ENCODE measurements around the gene FGFR3. TPM values are rescaled to one million over a fixed set of nuclear protein-coding genes. Genes with fewer than 3 reads are reported as not detected.

Gene FGFR3
- total and polyA plus RNA-seq, 2 of the 8 experiments (the other 6 are each of a cell fraction or from before 2014, with no cell fraction given): 9.0 to 19.5 TPM

GRCh38 chr4:1825326-1825725 lies 32.2 kb downstream of the FGFR3 start:
- no peak overlapping the region for H3K18ac ChIP-seq (ENCODE audit: extremely low read depth, low read length)
- H3K79me1 ChIP-seq (ENCODE audit: low read depth, low read length): no peaks in the 10 kb centered on the region
- no peak overlapping the region for H2BK20ac ChIP-seq (ENCODE audit: low read length)
- no peak overlapping the region for H4K8ac ChIP-seq (ENCODE audit: extremely low read depth, insufficient read depth, low read length)
- no peaks in the 10 kb centered on the region for H3K27me3 ChIP-seq (replicated peaks in 1 of 4; ENCODE audit: control insufficient read depth in 3 of 4, extremely low read depth in 1 of 4, insufficient read depth in 3 of 4, low read length in 3 of 4)
- no peak overlapping the region for H3K14ac ChIP-seq (ENCODE audit: insufficient read length)
- no peaks in the 10 kb centered on the region for H3K79me2 ChIP-seq (ENCODE audit: control insufficient read depth in 1 of 2, insufficient read depth in 2 of 2, low read length in 2 of 2)
- H3K4me2 ChIP-seq (ENCODE audit: insufficient read depth in 1 of 2, low read depth in 2 of 2, low read length in 2 of 2): no peak overlapping the region
- no peak overlapping the region for H2BK5ac ChIP-seq (ENCODE audit: low read depth, low read length)
- no peak overlapping the region for H2BK15ac ChIP-seq (ENCODE audit: low read length)
- no peak overlapping the region for H2AFZ ChIP-seq (ENCODE audit: low read length)
- H3K23me2 ChIP-seq (ENCODE audit: low read depth, low read length): no peaks in the 10 kb centered on the region
- no peak overlapping the region for H3K23ac ChIP-seq (ENCODE audit: insufficient read length)
- no peaks in the 10 kb centered on the region; a peak in 2 of 4 replicates for H3K9me3 ChIP-seq (ENCODE audit: insufficient read depth in 2 of 2, low read depth in 1 of 2, low read length in 1 of 2)
- H3K36me3 ChIP-seq (ENCODE audit: control insufficient read depth in 2 of 4, insufficient read depth in 4 of 4, low read length in 3 of 4): peaks cover 0 to 14% (median 4%) of the 10 kb centered on the region in 4 experiments; a peak in 4 of 8 replicates
- ChIA-PET POLR2A (ENCODE audit: partially characterized antibody) (no interaction called here), CTCF (ENCODE audit: partially characterized antibody) (interaction anchor here (1.1 kb wide), 1 partner anchor 95 kb away, joined by 3 read pairs; no protein-coding TSS in a partner anchor)
- H2AK5ac ChIP-seq (ENCODE audit: low read depth, low read length): no peak overlapping the region
- FAIRE-seq (no peak), DNase-seq (ENCODE audit: low read depth in 1 of 2, low spot score in 2 of 2) (no peak)
- H4K20me1 ChIP-seq (replicated peaks in 1 of 2; ENCODE audit: control insufficient read depth in 1 of 2, insufficient read depth in 2 of 2, low read length in 2 of 2): no peaks in the 10 kb centered on the region
- no peak overlapping the region for H2BK120ac ChIP-seq (replicated peaks; ENCODE audit: low read depth, low read length)
- H3K4me3 ChIP-seq (ENCODE audit: extremely low read depth in 1 of 4, insufficient read depth in 2 of 4, low read depth in 3 of 4, low read length in 4 of 4): no peak overlapping the region
- H3K27ac ChIP-seq (ENCODE audit: low read depth, low read length): no peak overlapping the region
- TF ChIP-seq CBX5 (IDR thresholded peaks at IDR 0.05; ENCODE audit: low read depth, low read length) (no peak), TCF12 (IDR thresholded peaks at IDR 0.05; ENCODE audit: low read depth, low read length) (no peak), SP4 (IDR thresholded peaks at IDR 0.05; ENCODE audit: low read length) (no peak), POU5F1 (IDR thresholded peaks at IDR 0.05; ENCODE audit: low read depth, low read length) (no peak), CTCF (IDR thresholded peaks at IDR 0.05; ENCODE audit: control extremely low read depth in 1 of 3, insufficient read depth in 1 of 3, low read depth in 1 of 3, low read length in 3 of 3) (no peak), ATF2 (IDR thresholded peaks at IDR 0.05; ENCODE audit: low read length) (no peak), NANOG (IDR thresholded peaks at IDR 0.05; ENCODE audit: insufficient read depth, low read depth, low read length, poor library complexity, severe bottlenecking) (no peak)
- H2BK12ac ChIP-seq (ENCODE audit: low read depth, low read length): no peak overlapping the region
- no peak overlapping the region for H3K4ac ChIP-seq (replicated peaks; ENCODE audit: insufficient read length, low read depth, low read length)
- H4K91ac ChIP-seq (replicated peaks; ENCODE audit: insufficient read length, low read length): no peak overlapping the region
- H3K56ac ChIP-seq (replicated peaks; ENCODE audit: insufficient read length, low read depth, low read length): no peak overlapping the region
- no peak overlapping the region for H4K5ac ChIP-seq (ENCODE audit: insufficient read length, low read depth, low read length)
- WGBS, 2 experiments (ENCODE audit: extremely low coverage in 1 of 2, insufficient coverage in 1 of 2, insufficient read length in 1 of 2, insufficient replicate concordance in 2 of 2, low coverage in 1 of 2, low lambda C conversion rate in 2 of 2, missing lambda C conversion rate in 1 of 2): 95% methylated on average over 19 of the region's 19 CpGs; no CpG with 5 or more reads in 1 of the 2 experiments
- no peak overlapping the region for H3K9ac ChIP-seq (replicated peaks in 1 of 4; ENCODE audit: extremely low read depth in 1 of 4, low read depth in 3 of 4, low read length in 3 of 4)
- peaks cover 0 to 4% (median 1%) of the 10 kb centered on the region in 4 experiments; a peak in 4 of 7 replicates for H3K4me1 ChIP-seq (replicated peaks in 1 of 4; ENCODE audit: control insufficient read depth in 3 of 4, insufficient read depth in 4 of 4, low read length in 3 of 4)

Data from H1 (cell line).